AG04450 (cell line): Measurements from ENCODE around the gene CRKL. TPM values are rescaled to one million over a fixed set of nuclear protein-coding genes. Genes with fewer than 3 reads are reported as not detected.
"Not testable (repeated sequence)": the region's sequence is repeated elsewhere in the genome, so short reads cannot be mapped to it uniquely, and the experiment has no call there.

ENCODE experiments used
- CTCF ChIA-PET: fragments of 300-600, 350-600 bp; formaldehyde crosslinking; extraction: SDS; loops from one replicate; lab custom pipeline; 2022; ENCODE audit warnings: antibody characterized with exemption, inconsistent platforms; lab: Charles Lee
- POLR2A ChIA-PET: fragments of 350-600 bp; formaldehyde crosslinking; extraction: SDS; loops from one replicate; lab custom pipeline; 2021; ENCODE audit warnings: antibody characterized with exemption, inconsistent platforms; lab: Yijun Ruan, JAX
- DNase-seq: peaks from one replicate; pipeline ENCODE4 v3.0.0-alpha.2; 2011; ENCODE audit warnings: low read depth, low spot score
- H3K27ac ChIP-seq: one replicate; pipeline ENCODE4 v1.5.1; 2012; ENCODE audit warnings: low read depth, low read length, control low read depth
- H3K27me3 ChIP-seq: one replicate; pipeline ENCODE4 v1.6.0; 2012; ENCODE audit warnings: low read length; ENCODE audit not compliant: control insufficient read depth, insufficient read depth
- H3K4me3 ChIP-seq: 2 replicates; pipeline ENCODE4 v1.5.1; 2011; ENCODE audit warnings: mild to moderate bottlenecking, low read depth, low read length, control low read depth
- H3K9me3 ChIP-seq: 2 replicates; pipeline ENCODE4 v1.5.1; 2012; ENCODE audit warnings: low read length; ENCODE audit not compliant: control insufficient read depth, insufficient read depth
- polyA plus RNA-seq: library from polyadenylated mRNA; depleted of rRNA; stranded (reverse); fragments of >200 nt; gene quantifications from 2 replicates; pipeline ENCODE4 v1.2.3, GENCODE V29; 2011
- TF ChIP-seq, protein P1 (sequence below): IDR thresholded peaks from 2 replicates; pipeline ENCODE4 v1.5.1; 2011; ENCODE audit warnings: low read depth, low read length, control low read depth, inconsistent platforms

The CRKL gene
- polyA plus RNA-seq, 1 experiment: 24.1 TPM

GRCh38 chr22:20968281-20968977 is 51.2 kb downstream of the CRKL start:
- POLR2A ChIA-PET: interaction anchor here (0.6 kb wide), 1 partner anchor 14 kb away, joined by 3 read pairs; the partner anchor contains the start of gene LZTR1
- Histone ChIP-seq H3K9me3 (no peaks in the 10 kb centered on the region; the same call in 1 of the 2 replicates), H3K27me3 (peaks cover 22% of the 10 kb centered on the region), H3K27ac (no peak overlapping the region), H3K4me3 (no peak overlapping the region)
- CTCF ChIA-PET: interaction anchor here (1.1 kb wide), 1 partner anchor 83 kb away, joined by 3 read pairs; no protein-coding TSS in a partner anchor
- TF ChIP-seq, protein P1, sequence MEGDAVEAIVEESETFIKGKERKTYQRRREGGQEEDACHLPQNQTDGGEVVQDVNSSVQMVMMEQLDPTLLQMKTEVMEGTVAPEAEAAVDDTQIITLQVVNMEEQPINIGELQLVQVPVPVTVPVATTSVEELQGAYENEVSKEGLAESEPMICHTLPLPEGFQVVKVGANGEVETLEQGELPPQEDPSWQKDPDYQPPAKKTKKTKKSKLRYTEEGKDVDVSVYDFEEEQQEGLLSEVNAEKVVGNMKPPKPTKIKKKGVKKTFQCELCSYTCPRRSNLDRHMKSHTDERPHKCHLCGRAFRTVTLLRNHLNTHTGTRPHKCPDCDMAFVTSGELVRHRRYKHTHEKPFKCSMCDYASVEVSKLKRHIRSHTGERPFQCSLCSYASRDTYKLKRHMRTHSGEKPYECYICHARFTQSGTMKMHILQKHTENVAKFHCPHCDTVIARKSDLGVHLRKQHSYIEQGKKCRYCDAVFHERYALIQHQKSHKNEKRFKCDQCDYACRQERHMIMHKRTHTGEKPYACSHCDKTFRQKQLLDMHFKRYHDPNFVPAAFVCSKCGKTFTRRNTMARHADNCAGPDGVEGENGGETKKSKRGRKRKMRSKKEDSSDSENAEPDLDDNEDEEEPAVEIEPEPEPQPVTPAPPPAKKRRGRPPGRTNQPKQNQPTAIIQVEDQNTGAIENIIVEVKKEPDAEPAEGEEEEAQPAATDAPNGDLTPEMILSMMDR: no peak
- no peak for DNase-seq

DNA sequence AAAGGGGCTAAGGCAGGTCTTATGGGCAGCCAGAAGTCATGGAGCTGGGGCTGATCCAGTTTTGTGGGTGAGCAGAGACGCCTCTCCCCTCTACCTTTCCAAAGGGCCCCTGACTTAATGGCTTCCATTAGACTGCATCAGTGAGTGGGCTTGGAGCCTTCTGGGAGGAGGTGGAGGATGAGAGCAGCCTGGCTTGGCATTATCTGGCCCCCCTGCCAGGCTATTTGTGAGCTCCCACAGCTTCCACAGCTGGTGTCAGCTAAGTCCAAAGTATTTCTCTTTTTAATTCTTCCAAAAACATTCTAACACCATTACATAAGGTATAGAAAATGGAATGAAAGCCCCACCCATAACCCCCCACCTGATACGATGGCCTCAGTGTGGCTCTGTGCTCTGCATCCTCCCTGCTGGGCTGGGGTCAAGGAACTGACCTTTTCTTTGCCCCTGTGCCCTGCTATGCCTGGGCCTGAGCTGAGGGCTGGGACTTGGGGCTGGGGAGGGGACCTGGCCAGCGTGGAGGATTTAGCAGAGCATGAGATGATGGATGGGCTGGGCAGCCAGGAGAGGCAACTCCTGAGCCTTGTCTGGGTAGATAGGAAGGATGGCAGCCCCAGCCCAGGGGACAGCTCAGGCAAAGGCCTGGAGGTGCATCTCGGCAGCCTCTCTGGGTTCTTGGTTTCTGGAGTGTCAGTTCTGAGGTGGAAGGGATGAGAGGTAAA is 53.9 kb downstream of the CRKL start:
- CTCF ChIA-PET: interaction anchor here (1.6 to 1.8 kb wide), 3 partner anchors 10 to 132 kb away, joined by 4 to 8 read pairs (median 7); no protein-coding TSS in a partner anchor
- no peak for DNase-seq
- POLR2A ChIA-PET: interaction anchor here (3.5 kb wide), 1 partner anchor 11 kb away, joined by 21 read pairs; the partner anchor contains the start of gene LZTR1
- Histone ChIP-seq H3K27ac (no peak overlapping the region), H3K4me3 (no peak overlapping the region), H3K9me3 (no peaks in the 10 kb centered on the region; the same call in 1 of the 2 replicates), H3K27me3 (peaks cover 8% of the 10 kb centered on the region)
- TF ChIP-seq, protein P1: no peak

GRCh38 chr22:20972014-20972694 is 54.9 kb downstream of the CRKL start:
- not testable (repeated sequence) for H3K9me3 ChIP-seq, H3K27ac ChIP-seq, H3K4me3 ChIP-seq, DNase-seq, H3K27me3 ChIP-seq
- POLR2A ChIA-PET: interaction anchor here (3.5 kb wide), 1 partner anchor 10 kb away, joined by 21 read pairs; the partner anchor contains the start of gene LZTR1
- CTCF ChIA-PET: interaction anchor here (1.8 kb wide), 1 partner anchor 131 kb away, joined by 4 read pairs; no protein-coding TSS in a partner anchor

- Histone ChIP-seq H3K9me3 (peaks cover 5% of the 10 kb centered on the region; the same call in 1 of the 2 replicates), H3K4me3 (no peak overlapping the region), H3K27me3 (peaks cover 2% of the 10 kb centered on the region), H3K27ac (no peak overlapping the region)
- no peak for DNase-seq
- POLR2A ChIA-PET: interaction anchor here (0.6 to 3.5 kb wide), 2 partner anchors 9 to 31 kb away, joined by 3 to 21 read pairs; partner anchors contain the start of gene LZTR1
- CTCF ChIA-PET: interaction anchor here (0.6 to 1.8 kb wide), 2 partner anchors 8 to 130 kb away, joined by 3 to 4 read pairs; no protein-coding TSS in a partner anchor
- TF ChIP-seq, protein P1: no peak
Measured at GRCh38 chr22:20972933-20973577, 55.8 kb downstream of the CRKL start.
